ENCODE data around the gene TBC1D22A. TPM values are rescaled to one million over a fixed set of nuclear protein-coding genes. Genes with fewer than 3 reads are reported as not detected.

TBC1D22A gene
- total RNA-seq, 1 experiment from 2014 or later = 14.3 TPM

GRCh38 chr22:46852771-46853170 is 90.3 kb downstream of the TBC1D22A start:
- TF ChIP-seq EZH2 (IDR thresholded peaks at IDR 0.05; ENCODE audit: low read length, unreplicated experiment) (no peak), EZH2phosphoT487 (IDR thresholded peaks at IDR 0.05; ENCODE audit: borderline replicate concordance, low read length) (no peak), CTCF (conservative IDR thresholded peaks at IDR 0.05; ENCODE audit: low read depth, low read length) (no peak)
- CTCF ChIA-PET = no interaction called here

GRCh38 chr22:46853191-46853590 is 90.7 kb downstream of the TBC1D22A start:
- no peaks in the 10 kb centered on the region for H3K9me2 ChIP-seq (replicated peaks; ENCODE audit: low read length)
- H3K4me3 ChIP-seq (ENCODE audit: low read length) = no peak overlapping the region
- no peaks in the 10 kb centered on the region for H3K79me2 ChIP-seq (ENCODE audit: low read length)
- no peaks in the 10 kb centered on the region for H3K36me3 ChIP-seq (ENCODE audit: low read depth, low read length)
- DNase-seq (no peak), ATAC-seq (no peak)
- no peaks in the 10 kb centered on the region for H3F3A ChIP-seq (ENCODE audit: low read length, unreplicated experiment)
- BruUV-seq (replicated peaks) = no TSS peak
- ChIA-PET POLR2A (ENCODE audit: unreplicated experiment) (no interaction called here), CTCF (no interaction called here)
- no peak overlapping the region for H3K27ac ChIP-seq (ENCODE audit: low read length)
- H3K4me1 ChIP-seq (ENCODE audit: insufficient read depth, low read length) = peaks cover 7% of the 10 kb centered on the region
- no peak overlapping the region for H3K9ac ChIP-seq (ENCODE audit: low read length)
- H3K27me3 ChIP-seq (ENCODE audit: low read length) = no peaks in the 10 kb centered on the region
- no peak overlapping the region for H2AFZ ChIP-seq (ENCODE audit: low read length)
- TF ChIP-seq EZH2phosphoT487 (IDR thresholded peaks at IDR 0.05; ENCODE audit: borderline replicate concordance, low read length) = no peak
- TF ChIP-seq CTCF (conservative IDR thresholded peaks at IDR 0.05; ENCODE audit: low read depth, low read length) = no peak
- no peak for TF ChIP-seq EZH2 (IDR thresholded peaks at IDR 0.05; ENCODE audit: low read length, unreplicated experiment)
- H4K20me1 ChIP-seq (ENCODE audit: low read length) = no peaks in the 10 kb centered on the region
- H3K9me3 ChIP-seq (ENCODE audit: low read length) = no peaks in the 10 kb centered on the region
- H3K4me2 ChIP-seq (ENCODE audit: low read length) = no peak overlapping the region
- intact Hi-C loops (cut with micrococcal nuclease) = no loop called here

More at GRCh38 chr22:46852771-46853170, 90.3 kb downstream of the TBC1D22A start:
- H3K9me2 ChIP-seq (replicated peaks; ENCODE audit: low read length) = no peaks in the 10 kb centered on the region
- no peak overlapping the region for H3K27ac ChIP-seq (ENCODE audit: low read length)
- ATAC-seq (no peak), DNase-seq (no peak)
- H3K4me3 ChIP-seq (ENCODE audit: low read length) = no peak overlapping the region
- H3F3A ChIP-seq (ENCODE audit: low read length, unreplicated experiment) = no peaks in the 10 kb centered on the region
- no peaks in the 10 kb centered on the region for H4K20me1 ChIP-seq (ENCODE audit: low read length)
- no peaks in the 10 kb centered on the region for H3K27me3 ChIP-seq (ENCODE audit: low read length)
- no TSS peak for BruUV-seq (replicated peaks)
- H3K9ac ChIP-seq (ENCODE audit: low read length) = no peak overlapping the region
- H2AFZ ChIP-seq (ENCODE audit: low read length) = no peak overlapping the region
- POLR2A ChIA-PET (ENCODE audit: unreplicated experiment) = no interaction called here
- H3K4me1 ChIP-seq (ENCODE audit: insufficient read depth, low read length) = peaks cover 11% of the 10 kb centered on the region
- no peaks in the 10 kb centered on the region for H3K9me3 ChIP-seq (ENCODE audit: low read length)
- H3K4me2 ChIP-seq (ENCODE audit: low read length) = no peak overlapping the region
- no peaks in the 10 kb centered on the region for H3K36me3 ChIP-seq (ENCODE audit: low read depth, low read length)
- no peaks in the 10 kb centered on the region for H3K79me2 ChIP-seq (ENCODE audit: low read length)
- intact Hi-C loops (cut with micrococcal nuclease) = no loop called here

GRCh38 chr22:46854125-46854870 is 91.8 kb downstream of the TBC1D22A start:
- BruUV-seq (replicated peaks) = no TSS peak
- ChIA-PET POLR2A (ENCODE audit: unreplicated experiment) (no interaction called here), CTCF (no interaction called here)
- ATAC-seq = no peak
- TF ChIP-seq EZH2phosphoT487 (IDR thresholded peaks at IDR 0.05; ENCODE audit: borderline replicate concordance, low read length) = no peak
- no peak for TF ChIP-seq EZH2 (IDR thresholded peaks at IDR 0.05; ENCODE audit: low read length, unreplicated experiment)
- no peak for TF ChIP-seq CTCF (conservative IDR thresholded peaks at IDR 0.05; ENCODE audit: low read depth, low read length)
- Histone ChIP-seq H3K36me3 (ENCODE audit: low read depth, low read length) (no peaks in the 10 kb centered on the region), H2AFZ (ENCODE audit: low read length) (no peak overlapping the region), H3K9ac (ENCODE audit: low read length) (no peak overlapping the region), H3F3A (ENCODE audit: low read length, unreplicated experiment) (no peaks in the 10 kb centered on the region), H3K4me1 (ENCODE audit: insufficient read depth, low read length) (no peaks in the 10 kb centered on the region), H3K79me2 (ENCODE audit: low read length) (no peaks in the 10 kb centered on the region), H3K4me3 (ENCODE audit: low read length) (no peak overlapping the region), H3K27ac (ENCODE audit: low read length) (no peak overlapping the region), H4K20me1 (ENCODE audit: low read length) (no peaks in the 10 kb centered on the region), H3K9me3 (ENCODE audit: low read length) (no peaks in the 10 kb centered on the region), H3K9me2 (replicated peaks; ENCODE audit: low read length) (no peaks in the 10 kb centered on the region), H3K4me2 (ENCODE audit: low read length) (no peak overlapping the region), H3K27me3 (ENCODE audit: low read length) (no peaks in the 10 kb centered on the region)
- no peak for DNase-seq
- intact Hi-C loops (cut with micrococcal nuclease) = no loop called here

All from PC-3 (cell line).